Measurements from ENCODE around the gene PON1. TPM values are rescaled to one million over a fixed set of nuclear protein-coding genes. Genes with fewer than 3 reads are reported as not detected.

PON1 gene
- total RNA-seq, 1 donor from 2014 or later = not detected

Small RNAs within 50 kb of the gene (small RNA-seq; reads per million reads assigned to genes)
- gene AC004022.2 = not detected

Other genes starting within 250 kb of the PON1 start
- 5.2 TPM for gene PON3, start 71.8 kb upstream of the PON1 start, total RNA-seq
- 53.8 TPM for gene PON2, start 110.5 kb upstream of the PON1 start, total RNA-seq
- 24.0 TPM for gene ASB4, start 161.4 kb upstream of the PON1 start, total RNA-seq